H1 (cell line): Measurements from ENCODE around the gene GID4. TPM values are rescaled to one million over a fixed set of nuclear protein-coding genes. Genes with fewer than 3 reads are reported as not detected.

Source experiments
- BACH1 ChIP-seq: IDR thresholded peaks from 2 replicates; pipeline ENCODE4 v1.6.1; 2012; ENCODE audit warnings: low read length, improper control_type of control experiment
- GTF2F1 ChIP-seq: IDR thresholded peaks from 2 replicates; pipeline ENCODE4 v1.6.1; 2012; ENCODE audit warnings: low read depth, low read length, improper control_type of control experiment, borderline replicate concordance
- KDM4A ChIP-seq: IDR thresholded peaks from one replicate; pipeline ENCODE4 v1.7.1; 2012; ENCODE audit warnings: low read depth, mild to moderate bottlenecking, moderate library complexity, low read length, inconsistent platforms; ENCODE audit not compliant: severe bottlenecking
- MAFK ChIP-seq: IDR thresholded peaks from 2 replicates; pipeline ENCODE4 v1.6.1; 2012; ENCODE audit warnings: low read depth, mild to moderate bottlenecking, improper control_type of control experiment, low read length
- POU5F1 ChIP-seq: IDR thresholded peaks from 2 replicates; pipeline ENCODE4 v1.6.1; 2011; ENCODE audit warnings: low read depth, mild to moderate bottlenecking, low read length, moderate library complexity
- RBBP5 ChIP-seq: IDR thresholded peaks from 2 replicates; pipeline ENCODE4 v1.7.1; 2012; ENCODE audit warnings: low read depth, mild to moderate bottlenecking, inconsistent platforms, low read length, moderate library complexity, borderline replicate concordance
- SIN3A ChIP-seq, 2 experiments: IDR thresholded peaks in 1 of 2; conservative IDR thresholded peaks in 1 of 2; 2 replicates each; pipeline ENCODE4 v1.6.1; 2011 to 2012; ENCODE audit warnings: low read length in 2 of 2, improper control_type of control experiment in 1 of 2, low read depth in 1 of 2, mild to moderate bottlenecking in 1 of 2
- SP4 ChIP-seq: IDR thresholded peaks from 2 replicates; pipeline ENCODE4 v1.6.1; 2012; ENCODE audit warnings: low read length, inconsistent platforms
- TAF7 ChIP-seq: optimal IDR thresholded peaks from 2 replicates; pipeline ENCODE3; 2011; ENCODE audit warnings: low read depth, mild to moderate bottlenecking, inconsistent platforms, low read length, moderate library complexity, borderline replicate concordance
- polyA plus RNA-seq, 7 experiments: library from polyadenylated mRNA; depleted of rRNA in 3 of 7; stranded (reverse) in 5 of 7; unstranded in 2 of 7; fragments of >200 nt in 5 of 7; fragments of 200-250 nt in 2 of 7; gene quantifications; 1 replicate in 5 of 7; 2 replicates in 1 of 7; 4 replicates in 1 of 7; pipeline versions ENCODE4 v1.2.1 to v1.2.3, GENCODE V29; 2011 to 2013; ENCODE audit warnings: missing spikeins in 2 of 7, mixed read lengths in 2 of 7
- total RNA-seq: library from RNA; stranded (reverse); fragmentation: NEBNext Ultra II Directional; extraction: Animal tissue kit (Norgen Biotek cat#: 25700); gene quantifications from 2 replicates; pipeline ENCODE4 v1.2.1, GENCODE V29; 2021
- TF ChIP-seq, protein P1 (sequence below): fragments of 300-600 bp; sonication (generic); IDR thresholded peaks from 2 replicates; pipeline ENCODE4 v1.7.1; 2012; ENCODE audit warnings: low read length, moderate library complexity, mild to moderate bottlenecking, inconsistent platforms; ENCODE audit not compliant: insufficient replicate concordance

The GID4 gene
- total and polyA plus RNA-seq, 2 of the 8 experiments (the other 6 are each of a cell fraction or from before 2014, with no cell fraction given), result 5.6 to 15.0 TPM

DNA sequence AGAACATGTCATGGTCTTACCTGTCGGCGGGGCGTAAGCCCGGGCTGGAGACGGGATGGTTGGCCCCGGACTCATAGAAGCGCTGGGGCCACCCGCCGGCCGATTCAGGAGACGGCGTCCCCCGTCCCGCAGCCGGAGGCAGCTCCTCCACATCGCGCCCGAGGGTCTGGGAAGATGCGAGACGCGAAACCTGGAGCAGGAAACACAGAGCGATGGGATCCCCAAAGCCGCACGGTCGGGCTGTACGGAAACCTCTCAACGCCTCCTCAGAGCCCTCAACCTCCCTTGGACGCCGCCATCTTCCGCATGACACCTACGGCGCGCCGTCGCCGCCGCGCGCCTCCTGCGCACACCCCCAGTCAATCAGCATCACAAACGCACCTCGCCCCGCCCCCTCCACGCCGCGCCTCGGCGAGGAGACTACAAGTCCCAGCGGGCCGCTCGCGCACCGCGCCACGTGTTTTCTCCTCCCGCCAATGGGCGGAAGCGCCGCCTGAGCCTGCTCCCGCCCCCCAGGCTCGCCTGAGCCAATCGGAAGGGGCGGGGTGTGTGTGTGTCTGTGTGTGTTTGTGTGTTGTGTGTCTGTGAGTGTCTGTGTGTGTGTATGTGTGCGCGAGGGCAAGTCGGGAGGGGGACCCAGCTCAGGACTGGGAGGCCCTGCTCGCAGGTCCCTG is at the start of gene GID4, which contains the start of gene ATPAF2 (continued):
- TF ChIP-seq, protein P1, sequence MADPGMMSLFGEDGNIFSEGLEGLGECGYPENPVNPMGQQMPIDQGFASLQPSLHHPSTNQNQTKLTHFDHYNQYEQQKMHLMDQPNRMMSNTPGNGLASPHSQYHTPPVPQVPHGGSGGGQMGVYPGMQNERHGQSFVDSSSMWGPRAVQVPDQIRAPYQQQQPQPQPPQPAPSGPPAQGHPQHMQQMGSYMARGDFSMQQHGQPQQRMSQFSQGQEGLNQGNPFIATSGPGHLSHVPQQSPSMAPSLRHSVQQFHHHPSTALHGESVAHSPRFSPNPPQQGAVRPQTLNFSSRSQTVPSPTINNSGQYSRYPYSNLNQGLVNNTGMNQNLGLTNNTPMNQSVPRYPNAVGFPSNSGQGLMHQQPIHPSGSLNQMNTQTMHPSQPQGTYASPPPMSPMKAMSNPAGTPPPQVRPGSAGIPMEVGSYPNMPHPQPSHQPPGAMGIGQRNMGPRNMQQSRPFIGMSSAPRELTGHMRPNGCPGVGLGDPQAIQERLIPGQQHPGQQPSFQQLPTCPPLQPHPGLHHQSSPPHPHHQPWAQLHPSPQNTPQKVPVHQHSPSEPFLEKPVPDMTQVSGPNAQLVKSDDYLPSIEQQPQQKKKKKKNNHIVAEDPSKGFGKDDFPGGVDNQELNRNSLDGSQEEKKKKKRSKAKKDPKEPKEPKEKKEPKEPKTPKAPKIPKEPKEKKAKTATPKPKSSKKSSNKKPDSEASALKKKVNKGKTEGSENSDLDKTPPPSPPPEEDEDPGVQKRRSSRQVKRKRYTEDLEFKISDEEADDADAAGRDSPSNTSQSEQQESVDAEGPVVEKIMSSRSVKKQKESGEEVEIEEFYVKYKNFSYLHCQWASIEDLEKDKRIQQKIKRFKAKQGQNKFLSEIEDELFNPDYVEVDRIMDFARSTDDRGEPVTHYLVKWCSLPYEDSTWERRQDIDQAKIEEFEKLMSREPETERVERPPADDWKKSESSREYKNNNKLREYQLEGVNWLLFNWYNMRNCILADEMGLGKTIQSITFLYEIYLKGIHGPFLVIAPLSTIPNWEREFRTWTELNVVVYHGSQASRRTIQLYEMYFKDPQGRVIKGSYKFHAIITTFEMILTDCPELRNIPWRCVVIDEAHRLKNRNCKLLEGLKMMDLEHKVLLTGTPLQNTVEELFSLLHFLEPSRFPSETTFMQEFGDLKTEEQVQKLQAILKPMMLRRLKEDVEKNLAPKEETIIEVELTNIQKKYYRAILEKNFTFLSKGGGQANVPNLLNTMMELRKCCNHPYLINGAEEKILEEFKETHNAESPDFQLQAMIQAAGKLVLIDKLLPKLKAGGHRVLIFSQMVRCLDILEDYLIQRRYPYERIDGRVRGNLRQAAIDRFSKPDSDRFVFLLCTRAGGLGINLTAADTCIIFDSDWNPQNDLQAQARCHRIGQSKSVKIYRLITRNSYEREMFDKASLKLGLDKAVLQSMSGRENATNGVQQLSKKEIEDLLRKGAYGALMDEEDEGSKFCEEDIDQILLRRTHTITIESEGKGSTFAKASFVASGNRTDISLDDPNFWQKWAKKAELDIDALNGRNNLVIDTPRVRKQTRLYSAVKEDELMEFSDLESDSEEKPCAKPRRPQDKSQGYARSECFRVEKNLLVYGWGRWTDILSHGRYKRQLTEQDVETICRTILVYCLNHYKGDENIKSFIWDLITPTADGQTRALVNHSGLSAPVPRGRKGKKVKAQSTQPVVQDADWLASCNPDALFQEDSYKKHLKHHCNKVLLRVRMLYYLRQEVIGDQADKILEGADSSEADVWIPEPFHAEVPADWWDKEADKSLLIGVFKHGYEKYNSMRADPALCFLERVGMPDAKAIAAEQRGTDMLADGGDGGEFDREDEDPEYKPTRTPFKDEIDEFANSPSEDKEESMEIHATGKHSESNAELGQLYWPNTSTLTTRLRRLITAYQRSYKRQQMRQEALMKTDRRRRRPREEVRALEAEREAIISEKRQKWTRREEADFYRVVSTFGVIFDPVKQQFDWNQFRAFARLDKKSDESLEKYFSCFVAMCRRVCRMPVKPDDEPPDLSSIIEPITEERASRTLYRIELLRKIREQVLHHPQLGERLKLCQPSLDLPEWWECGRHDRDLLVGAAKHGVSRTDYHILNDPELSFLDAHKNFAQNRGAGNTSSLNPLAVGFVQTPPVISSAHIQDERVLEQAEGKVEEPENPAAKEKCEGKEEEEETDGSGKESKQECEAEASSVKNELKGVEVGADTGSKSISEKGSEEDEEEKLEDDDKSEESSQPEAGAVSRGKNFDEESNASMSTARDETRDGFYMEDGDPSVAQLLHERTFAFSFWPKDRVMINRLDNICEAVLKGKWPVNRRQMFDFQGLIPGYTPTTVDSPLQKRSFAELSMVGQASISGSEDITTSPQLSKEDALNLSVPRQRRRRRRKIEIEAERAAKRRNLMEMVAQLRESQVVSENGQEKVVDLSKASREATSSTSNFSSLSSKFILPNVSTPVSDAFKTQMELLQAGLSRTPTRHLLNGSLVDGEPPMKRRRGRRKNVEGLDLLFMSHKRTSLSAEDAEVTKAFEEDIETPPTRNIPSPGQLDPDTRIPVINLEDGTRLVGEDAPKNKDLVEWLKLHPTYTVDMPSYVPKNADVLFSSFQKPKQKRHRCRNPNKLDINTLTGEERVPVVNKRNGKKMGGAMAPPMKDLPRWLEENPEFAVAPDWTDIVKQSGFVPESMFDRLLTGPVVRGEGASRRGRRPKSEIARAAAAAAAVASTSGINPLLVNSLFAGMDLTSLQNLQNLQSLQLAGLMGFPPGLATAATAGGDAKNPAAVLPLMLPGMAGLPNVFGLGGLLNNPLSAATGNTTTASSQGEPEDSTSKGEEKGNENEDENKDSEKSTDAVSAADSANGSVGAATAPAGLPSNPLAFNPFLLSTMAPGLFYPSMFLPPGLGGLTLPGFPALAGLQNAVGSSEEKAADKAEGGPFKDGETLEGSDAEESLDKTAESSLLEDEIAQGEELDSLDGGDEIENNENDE, result no peak
- TF ChIP-seq MAFK (no peak), TAF7 (no peak), SP4 (peak; percentile 91; the same call in 1 of the 2 replicates), POU5F1 (0 out of 2 replicates have a peak, but pooled peaks have one; percentile 40), GTF2F1 (no peak), BACH1 (peak; percentile 24; the same call in 1 of the 2 replicates), KDM4A (peak; percentile 94), SIN3A (conservative IDR thresholded peaks at IDR 0.05 in 1 of 2, IDR thresholded peaks at IDR 0.05 in 1 of 2; ENCODE audit: low read depth in 1 of 2, low read length in 2 of 2) (peak in 1 of 2 experiments; percentile 90; a peak in 2 of 4 replicates), RBBP5 (peak; percentile 89)
